Naive B cell (primary cell): ENCODE results near the gene CASQ2. TPM values are rescaled to one million over a fixed set of nuclear protein-coding genes. Genes with fewer than 3 reads are reported as not detected.
"Not testable (repeated sequence)": the region's sequence is repeated elsewhere in the genome, so short reads cannot be mapped to it uniquely, and the experiment has no call there.

ENCODE experiments used
- ATAC-seq, 2 donors: fragments of 150-1000 bp; cut with Tn5 transposase; 2 replicates each; pipeline ENCODE4 v1.10.0; 2021; ENCODE audit warnings: low read depth in 2 of 2, mild to moderate bottlenecking in 2 of 2, moderate library complexity in 2 of 2
- DNase-seq: peaks from one replicate; pipeline ENCODE4 v3.0.0; 2022
- H3K27ac Mint-ChIP-seq, 6 donors: one replicate each; pipeline ENCODE4 v1.8.0; 2020 to 2022; ENCODE audit warnings: mild to moderate bottlenecking in 6 of 6, mixed read lengths in 6 of 6, moderate library complexity in 5 of 6, inconsistent platforms in 2 of 6
- H3K27me3 Mint-ChIP-seq, 3 donors: one replicate each; pipeline ENCODE4 v1.8.0; 2021 to 2022; ENCODE audit warnings: mixed read lengths in 3 of 3, mild to moderate bottlenecking in 1 of 3
- H3K36me3 Mint-ChIP-seq, 2 donors: one replicate each; pipeline ENCODE4 v1.8.0; 2020 to 2022; ENCODE audit warnings: mixed read lengths in 2 of 2, inconsistent platforms in 1 of 2, mild to moderate bottlenecking in 1 of 2
- H3K4me1 Mint-ChIP-seq, 3 donors: one replicate each; pipeline ENCODE4 v1.8.0; 2020 to 2022; ENCODE audit warnings: mixed read lengths in 3 of 3, inconsistent platforms in 1 of 3, mild to moderate bottlenecking in 1 of 3, moderate library complexity in 1 of 3
- H3K4me3 Mint-ChIP-seq, 8 donors: one replicate each; pipeline ENCODE4 v1.8.0; 2020 to 2022; ENCODE audit warnings: mild to moderate bottlenecking in 8 of 8, mixed read lengths in 8 of 8, moderate library complexity in 8 of 8, inconsistent platforms in 2 of 8
- H3K9me3 Mint-ChIP-seq, 7 donors: one replicate each; pipeline ENCODE4 v1.8.0; 2020 to 2022; ENCODE audit warnings: mixed read lengths in 7 of 7, mild to moderate bottlenecking in 5 of 7, inconsistent platforms in 2 of 7, moderate library complexity in 1 of 7
- polyA plus RNA-seq, 6 donors: library from polyadenylated mRNA; unstranded; fragments of 300-500 nt; fragmentation: Illumina TruSeq; gene quantifications; one replicate each; pipeline ENCODE4 v1.2.3, GENCODE V29; 2021; ENCODE audit warnings: low read depth in 6 of 6

CASQ2 gene
- polyA plus RNA-seq, 6 donors from 2014 or later: not detected

GRCh38 chr1:115794976-115795639, 26.6 kb upstream of the CASQ2 start:
- no peak overlapping the region for H3K4me3 Mint-ChIP-seq
- no peak for ATAC-seq
- H3K36me3 Mint-ChIP-seq: no peaks in the 10 kb centered on the region
- H3K9me3 Mint-ChIP-seq: peaks cover 0 to 2% (median 0%) of the 10 kb centered on the region in 7 donors
- no peak for DNase-seq
- H3K4me1 Mint-ChIP-seq: no peaks in the 10 kb centered on the region
- H3K27ac Mint-ChIP-seq: no peak overlapping the region
- peaks cover 14 to 26% (median 20%) of the 10 kb centered on the region in 3 donors for H3K27me3 Mint-ChIP-seq

- Mint-ChIP-seq H3K36me3 (no peaks in the 10 kb centered on the region), H3K27me3 (peaks cover 19 to 26% (median 20%) of the 10 kb centered on the region in 3 donors), H3K4me3 (no peak overlapping the region), H3K4me1 (no peaks in the 10 kb centered on the region), H3K27ac (no peak overlapping the region), H3K9me3 (peaks cover 0 to 2% (median 0%) of the 10 kb centered on the region in 7 donors)
- DNase-seq (no peak), ATAC-seq (no peak)
These were observed 24.6 kb upstream of the CASQ2 start for GRCh38 chr1:115793162-115793561.

- peak overlapping the region in 1 of 6 donors; percentile 25 for H3K27ac Mint-ChIP-seq
- DNase-seq: no peak
- H3K4me3 Mint-ChIP-seq: no peak overlapping the region
- H3K9me3 Mint-ChIP-seq: peaks cover 0 to 8% (median 0%) of the 10 kb centered on the region in 7 donors
- no peak for ATAC-seq
- peaks cover 19 to 26% (median 20%) of the 10 kb centered on the region in 3 donors for H3K27me3 Mint-ChIP-seq
- no peaks in the 10 kb centered on the region for H3K4me1 Mint-ChIP-seq
- no peaks in the 10 kb centered on the region for H3K36me3 Mint-ChIP-seq
These were observed 23.3 kb upstream of the CASQ2 start for GRCh38 chr1:115791816-115792215.

- H3K9me3 Mint-ChIP-seq: peaks cover 0 to 11% (median 2%) of the 10 kb centered on the region in 7 donors
- H3K4me1 Mint-ChIP-seq: no peaks in the 10 kb centered on the region
- DNase-seq (no peak), ATAC-seq (no peak)
- no peak overlapping the region for H3K27ac Mint-ChIP-seq
- H3K36me3 Mint-ChIP-seq: no peaks in the 10 kb centered on the region
- H3K4me3 Mint-ChIP-seq: no peak overlapping the region
- peaks cover 19 to 26% (median 20%) of the 10 kb centered on the region in 3 donors for H3K27me3 Mint-ChIP-seq
These were observed 22.3 kb upstream of the CASQ2 start for GRCh38 chr1:115790846-115791245.

- DNase-seq: no peak
- no peaks in the 10 kb centered on the region for H3K36me3 Mint-ChIP-seq
- H3K9me3 Mint-ChIP-seq: peaks cover 0 to 15% (median 2%) of the 10 kb centered on the region in 7 donors
- peaks cover 19 to 26% (median 19%) of the 10 kb centered on the region in 3 donors for H3K27me3 Mint-ChIP-seq
- no peak overlapping the region for H3K27ac Mint-ChIP-seq
- ATAC-seq: no peak
- H3K4me3 Mint-ChIP-seq: no peak overlapping the region
- no peaks in the 10 kb centered on the region for H3K4me1 Mint-ChIP-seq
These were observed 21.8 kb upstream of the CASQ2 start for GRCh38 chr1:115790356-115790755.

GRCh38 chr1:115783311-115783710, 14.8 kb upstream of the CASQ2 start:
- no peak for DNase-seq
- Mint-ChIP-seq H3K36me3 (no peaks in the 10 kb centered on the region), H3K27me3 (peaks cover 0 to 27% (median 13%) of the 10 kb centered on the region in 3 donors), H3K4me3 (no peak overlapping the region), H3K4me1 (no peaks in the 10 kb centered on the region), H3K9me3 (peaks cover 0 to 15% (median 9%) of the 10 kb centered on the region in 7 donors), H3K27ac (no peak overlapping the region)
- no peak for ATAC-seq

GRCh38 chr1:115782571-115783281, 14.2 kb upstream of the CASQ2 start:
- H3K36me3 Mint-ChIP-seq: no peaks in the 10 kb centered on the region
- H3K4me1 Mint-ChIP-seq: no peaks in the 10 kb centered on the region
- DNase-seq (no peak), ATAC-seq (no peak)
- no peak overlapping the region for H3K27ac Mint-ChIP-seq
- peaks cover 0 to 13% (median 9%) of the 10 kb centered on the region in 7 donors for H3K9me3 Mint-ChIP-seq
- peaks cover 2 to 27% (median 13%) of the 10 kb centered on the region in 3 donors for H3K27me3 Mint-ChIP-seq
- no peak overlapping the region for H3K4me3 Mint-ChIP-seq

GRCh38 chr1:115781851-115782250, 13.3 kb upstream of the CASQ2 start:
- Mint-ChIP-seq H3K27me3 (peaks cover 7 to 27% (median 13%) of the 10 kb centered on the region in 3 donors), H3K9me3 (peaks cover 0 to 11% (median 7%) of the 10 kb centered on the region in 7 donors), H3K36me3 (no peaks in the 10 kb centered on the region), H3K4me3 (no peak overlapping the region), H3K4me1 (no peaks in the 10 kb centered on the region), H3K27ac (no peak overlapping the region)
- DNase-seq: no peak
- no peak for ATAC-seq

GRCh38 chr1:115781343-115781742, 12.8 kb upstream of the CASQ2 start:
- H3K27me3 Mint-ChIP-seq: peaks cover 7 to 27% (median 13%) of the 10 kb centered on the region in 3 donors
- peaks cover 0 to 11% (median 7%) of the 10 kb centered on the region in 7 donors for H3K9me3 Mint-ChIP-seq
- ATAC-seq: no peak
- no peaks in the 10 kb centered on the region for H3K4me1 Mint-ChIP-seq
- H3K27ac Mint-ChIP-seq: no peak overlapping the region
- H3K36me3 Mint-ChIP-seq: no peaks in the 10 kb centered on the region
- no peak for DNase-seq
- H3K4me3 Mint-ChIP-seq: no peak overlapping the region

GRCh38 chr1:115780655-115781054, 12.1 kb upstream of the CASQ2 start:
- not testable (repeated sequence) for H3K4me1 Mint-ChIP-seq, DNase-seq, H3K4me3 Mint-ChIP-seq, H3K36me3 Mint-ChIP-seq, ATAC-seq, H3K27ac Mint-ChIP-seq
- Mint-ChIP-seq H3K27me3 (peaks cover 7 to 27% (median 13%) of the 10 kb centered on the region in 3 donors), H3K9me3 (peaks cover 0 to 11% (median 6%) of the 10 kb centered on the region in 7 donors)

GRCh38 chr1:115779075-115779474, 10.6 kb upstream of the CASQ2 start:
- not testable (repeated sequence) for ATAC-seq, H3K27ac Mint-ChIP-seq, H3K4me1 Mint-ChIP-seq, DNase-seq, H3K36me3 Mint-ChIP-seq
- Mint-ChIP-seq H3K27me3 (peaks cover 7 to 27% (median 13%) of the 10 kb centered on the region in 3 donors), H3K9me3 (peaks cover 0 to 11% (median 6%) of the 10 kb centered on the region in 7 donors), H3K4me3 (peak overlapping the region in 1 of 8 donors; percentile 65)

GRCh38 chr1:115771847-115772457, 3.4 kb upstream of the CASQ2 start:
- no peaks in the 10 kb centered on the region for H3K36me3 Mint-ChIP-seq
- no peaks in the 10 kb centered on the region for H3K9me3 Mint-ChIP-seq
- DNase-seq (no peak), ATAC-seq (no peak)
- H3K4me1 Mint-ChIP-seq: no peaks in the 10 kb centered on the region
- no peak overlapping the region for H3K4me3 Mint-ChIP-seq
- H3K27ac Mint-ChIP-seq: no peak overlapping the region
- H3K27me3 Mint-ChIP-seq: peaks cover 9 to 23% (median 16%) of the 10 kb centered on the region in 3 donors

- Mint-ChIP-seq H3K4me1 (no peaks in the 10 kb centered on the region), H3K27ac (no peak overlapping the region), H3K4me3 (no peak overlapping the region), H3K27me3 (peaks cover 16 to 23% (median 16%) of the 10 kb centered on the region in 3 donors), H3K36me3 (no peaks in the 10 kb centered on the region), H3K9me3 (no peaks in the 10 kb centered on the region)
- DNase-seq (no peak), ATAC-seq (no peak)
These were observed 2.8 kb upstream of the CASQ2 start for GRCh38 chr1:115771094-115771846.
